ENCODE data around the gene TGFBRAP1. TPM values are rescaled to one million over a fixed set of nuclear protein-coding genes. Genes with fewer than 3 reads are reported as not detected.

TGFBRAP1 gene, protein sequence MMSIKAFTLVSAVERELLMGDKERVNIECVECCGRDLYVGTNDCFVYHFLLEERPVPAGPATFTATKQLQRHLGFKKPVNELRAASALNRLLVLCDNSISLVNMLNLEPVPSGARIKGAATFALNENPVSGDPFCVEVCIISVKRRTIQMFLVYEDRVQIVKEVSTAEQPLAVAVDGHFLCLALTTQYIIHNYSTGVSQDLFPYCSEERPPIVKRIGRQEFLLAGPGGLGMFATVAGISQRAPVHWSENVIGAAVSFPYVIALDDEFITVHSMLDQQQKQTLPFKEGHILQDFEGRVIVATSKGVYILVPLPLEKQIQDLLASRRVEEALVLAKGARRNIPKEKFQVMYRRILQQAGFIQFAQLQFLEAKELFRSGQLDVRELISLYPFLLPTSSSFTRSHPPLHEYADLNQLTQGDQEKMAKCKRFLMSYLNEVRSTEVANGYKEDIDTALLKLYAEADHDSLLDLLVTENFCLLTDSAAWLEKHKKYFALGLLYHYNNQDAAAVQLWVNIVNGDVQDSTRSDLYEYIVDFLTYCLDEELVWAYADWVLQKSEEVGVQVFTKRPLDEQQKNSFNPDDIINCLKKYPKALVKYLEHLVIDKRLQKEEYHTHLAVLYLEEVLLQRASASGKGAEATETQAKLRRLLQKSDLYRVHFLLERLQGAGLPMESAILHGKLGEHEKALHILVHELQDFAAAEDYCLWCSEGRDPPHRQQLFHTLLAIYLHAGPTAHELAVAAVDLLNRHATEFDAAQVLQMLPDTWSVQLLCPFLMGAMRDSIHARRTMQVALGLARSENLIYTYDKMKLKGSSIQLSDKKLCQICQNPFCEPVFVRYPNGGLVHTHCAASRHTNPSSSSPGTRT
- 9.8 TPM in 2 replicates for total RNA-seq

DNA sequence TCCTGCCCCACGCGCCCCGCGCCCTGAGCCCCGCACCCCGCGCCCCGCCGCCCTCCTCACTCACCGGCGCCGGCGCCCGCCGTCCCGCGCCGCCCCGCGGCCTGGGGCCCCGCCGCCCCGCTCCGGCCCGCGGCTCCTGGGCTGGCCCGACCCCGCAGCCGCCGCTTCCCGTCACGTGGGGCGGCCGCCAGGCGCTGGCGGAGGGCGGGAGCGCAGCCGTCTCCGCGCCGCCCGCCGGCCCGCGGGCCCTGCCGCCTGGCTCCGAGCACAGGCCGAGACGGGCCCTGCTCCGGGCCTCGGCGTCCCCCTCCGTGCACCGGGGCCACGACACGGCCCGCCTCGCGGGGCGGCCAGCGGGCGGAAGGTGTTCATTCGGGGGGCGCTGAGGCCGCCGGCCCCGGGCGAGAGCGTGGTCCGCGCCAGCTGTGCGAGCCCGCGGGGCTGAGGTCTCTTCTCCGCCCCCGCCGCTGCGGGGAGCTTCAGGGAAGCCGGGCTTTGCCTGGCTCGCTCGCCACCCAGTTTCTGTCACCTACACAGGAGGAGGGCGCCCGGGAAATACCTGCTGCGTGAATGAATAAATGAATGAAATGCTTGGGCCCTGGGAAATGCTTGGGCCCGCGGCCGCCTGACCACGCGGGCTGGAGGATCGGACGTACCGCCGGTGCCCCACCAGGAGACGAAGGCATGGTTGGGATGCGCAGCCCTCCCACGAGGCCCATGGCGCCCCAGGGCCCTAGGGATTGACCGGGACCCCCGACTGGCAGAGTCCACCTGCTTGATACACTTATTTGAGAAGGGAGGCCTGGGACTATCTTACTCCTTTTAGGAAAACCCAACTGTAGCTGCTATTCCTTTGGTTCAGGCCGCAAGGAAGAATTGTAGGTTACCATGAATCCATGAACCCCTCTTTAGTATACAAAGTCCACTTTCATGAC is at the start of gene TGFBRAP1:
Gene TGFBRAP1 (minus strand): TSS at position 175 of the 935 bp plus-strand sequence. CDS start 21,434 bp downstream, outside the sequence.

DNA sequence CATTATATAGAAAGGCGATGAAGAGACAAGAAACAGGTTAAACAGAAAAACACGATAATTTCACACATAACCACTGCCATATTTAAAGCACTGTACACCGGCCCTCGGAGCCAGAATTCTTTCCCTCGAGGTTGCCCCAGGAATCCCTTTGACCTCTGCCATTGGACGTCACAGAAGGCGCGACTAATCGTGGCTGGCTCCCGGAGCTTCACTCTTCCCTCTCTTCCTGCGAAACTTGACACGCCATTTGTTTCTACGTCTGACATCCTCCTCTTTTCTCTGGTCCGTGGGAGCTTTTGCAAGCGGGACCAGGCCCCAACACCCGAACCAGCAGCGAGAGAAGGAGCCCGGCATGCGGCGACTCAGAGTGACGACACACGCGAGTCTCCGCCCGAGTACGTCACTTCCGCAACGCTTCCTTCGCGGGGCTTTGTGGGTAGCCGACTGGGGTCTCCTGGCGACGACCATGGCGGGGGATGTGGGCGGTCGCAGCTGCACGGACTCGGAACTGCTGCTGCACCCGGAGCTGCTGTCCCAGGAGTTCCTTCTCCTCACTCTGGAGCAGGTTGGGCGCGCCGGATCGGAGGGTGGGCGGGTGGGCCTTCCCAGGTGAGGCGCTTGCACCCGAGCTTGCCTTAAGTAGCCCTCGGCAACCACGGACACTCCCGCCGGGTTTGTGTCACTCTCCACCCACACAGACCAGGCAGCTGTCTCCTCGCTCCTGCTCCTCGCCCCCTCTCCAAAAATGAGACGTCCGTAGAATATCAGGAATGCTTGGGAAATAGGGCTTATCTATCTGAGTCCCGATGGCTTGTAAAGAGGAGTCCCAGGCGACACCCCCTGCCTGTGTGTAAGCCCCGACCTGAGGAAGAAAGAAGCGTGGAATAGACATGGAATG is 7.8 kb upstream of the TGFBRAP1 start, which contains the start of gene C2orf49:
Gene C2orf49 (plus strand): TSS at position 419 of the 898 bp plus-strand sequence. CDS start 48 bp downstream, at position 467.

GRCh38 chr2:105241443-105241842 is 88.1 kb downstream of the TGFBRAP1 start, which contains the start of gene GPR45:
Gene GPR45 (plus strand): TSS chr2:105241743. CDS start chr2:105241859, 116 bp downstream.

Other genes with a start within 250 kb of the TGFBRAP1 start
- gene GPR45, start 88.0 kb downstream of the TGFBRAP1 start, total RNA-seq, result not detected in 2 replicates
- gene C2orf49, start 7.8 kb upstream of the TGFBRAP1 start, total RNA-seq, result 7.9 and 9.9 TPM in 2 replicates
- gene FHL2, start 69.3 kb upstream of the TGFBRAP1 start, total RNA-seq, result 172 and 185 TPM in 2 replicates

Measured in bronchus fibroblast of lung (primary cell).